Measurements from ENCODE around the gene LMTK2.

Gene LMTK2

DNA sequence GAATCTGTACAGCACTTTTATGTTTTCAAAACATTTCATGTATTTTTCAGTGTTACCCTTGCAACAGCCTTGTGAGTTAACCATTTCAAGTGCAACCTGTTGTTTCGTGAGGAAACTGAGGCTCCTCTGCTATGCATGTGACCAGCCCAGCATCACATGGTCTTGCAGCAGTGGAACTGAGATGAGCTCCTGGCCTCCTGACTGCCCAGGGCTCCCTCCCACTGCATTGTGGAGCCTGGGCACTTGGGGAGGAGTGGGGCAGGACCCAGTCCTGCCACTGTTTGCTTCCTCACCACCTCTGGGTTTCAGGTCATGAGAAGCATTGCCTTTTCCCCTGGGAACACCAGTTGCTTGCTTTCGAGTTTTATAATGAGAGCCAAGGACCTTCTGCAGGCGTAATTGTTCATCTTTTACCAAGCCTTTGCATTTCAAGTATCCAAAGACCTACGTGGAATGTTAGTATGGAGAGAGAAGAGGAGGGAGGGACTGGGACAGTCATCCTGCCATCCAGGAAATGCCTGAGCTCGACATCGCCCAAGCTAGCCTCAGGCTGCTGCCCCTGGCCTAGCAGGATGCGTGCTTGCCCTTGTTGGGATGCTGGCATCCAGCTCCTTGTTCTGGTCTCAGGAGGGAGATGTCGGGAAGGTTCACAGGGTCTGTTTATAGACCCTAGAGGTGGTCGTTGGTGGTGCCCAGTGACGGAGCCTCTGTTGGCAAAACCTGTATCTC lies 72.3 kb downstream of the LMTK2 start:
- DNase-seq, result no peak

DNA sequence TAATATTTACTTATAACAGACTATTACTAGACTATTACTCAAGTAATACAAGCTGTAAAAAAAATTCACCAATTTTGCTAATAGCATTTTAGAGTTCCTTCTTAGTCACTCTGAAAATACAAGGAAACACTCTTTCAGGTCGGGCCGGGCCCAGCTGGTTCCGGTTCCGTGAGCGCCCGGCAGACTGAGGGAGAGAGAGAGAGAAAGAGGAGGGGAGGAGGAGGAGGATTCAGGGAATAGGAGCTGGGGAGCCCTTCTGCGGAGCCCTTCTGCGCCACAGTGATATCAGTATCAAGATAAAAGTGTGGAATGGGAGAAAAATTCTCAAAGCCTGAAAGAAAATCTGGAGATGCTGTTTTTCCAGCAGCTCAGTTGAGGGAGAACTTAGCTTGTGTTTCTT lies 74.1 kb downstream of the LMTK2 start:
- DNase-seq, result no peak

DNA sequence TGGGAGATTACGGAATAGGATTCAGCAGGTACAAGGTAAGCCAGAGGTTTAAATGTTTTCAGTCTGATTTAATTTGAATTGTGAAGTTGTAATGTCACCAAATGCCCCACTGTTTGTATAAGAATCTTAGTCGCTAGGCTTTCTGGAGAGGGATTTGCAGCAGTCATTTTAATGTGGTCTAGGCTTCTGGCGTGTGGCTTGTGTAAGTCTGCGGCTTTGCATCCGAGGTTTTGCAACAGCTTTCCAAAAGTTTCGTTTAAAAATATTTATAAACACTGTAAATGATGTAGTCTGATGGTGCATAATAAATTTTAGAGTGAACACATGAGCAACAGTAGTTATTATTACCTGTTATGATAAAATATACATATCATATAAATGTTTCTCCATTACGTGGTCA lies 78.4 kb downstream of the LMTK2 start:
- no peak for DNase-seq

DNA sequence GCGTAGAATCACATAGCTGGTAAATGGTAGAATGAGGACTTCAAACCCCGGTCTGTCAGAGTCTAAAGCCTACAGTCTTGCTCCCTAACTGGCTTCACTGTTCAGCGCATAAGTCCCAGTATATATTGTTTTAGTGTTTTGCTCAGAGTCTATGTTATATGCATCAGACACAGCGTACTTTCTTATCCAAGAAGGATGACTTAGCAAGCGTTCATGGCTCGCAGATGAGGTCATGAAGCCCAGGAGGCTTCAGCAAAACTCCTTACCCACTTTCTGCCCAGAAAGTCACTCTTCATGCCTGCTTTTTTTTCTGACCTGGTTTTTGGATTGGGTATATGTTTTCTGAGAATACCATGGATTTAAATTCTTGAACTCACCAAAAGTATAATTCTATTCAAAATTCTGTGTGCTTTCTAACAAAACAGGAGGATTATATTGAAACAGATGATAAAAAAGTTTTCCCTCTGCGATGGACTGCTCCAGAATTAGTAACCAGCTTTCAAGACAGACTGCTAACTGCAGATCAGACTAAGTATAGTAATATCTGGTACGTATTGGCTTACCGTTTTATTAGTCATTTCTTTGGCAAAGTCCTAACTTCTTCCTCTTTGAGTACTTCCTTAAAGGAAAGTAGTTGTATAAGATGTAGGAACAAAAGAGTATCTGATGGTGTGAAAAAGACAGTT lies 79.9 kb downstream of the LMTK2 start:
- DNase-seq, result no peak

DNA sequence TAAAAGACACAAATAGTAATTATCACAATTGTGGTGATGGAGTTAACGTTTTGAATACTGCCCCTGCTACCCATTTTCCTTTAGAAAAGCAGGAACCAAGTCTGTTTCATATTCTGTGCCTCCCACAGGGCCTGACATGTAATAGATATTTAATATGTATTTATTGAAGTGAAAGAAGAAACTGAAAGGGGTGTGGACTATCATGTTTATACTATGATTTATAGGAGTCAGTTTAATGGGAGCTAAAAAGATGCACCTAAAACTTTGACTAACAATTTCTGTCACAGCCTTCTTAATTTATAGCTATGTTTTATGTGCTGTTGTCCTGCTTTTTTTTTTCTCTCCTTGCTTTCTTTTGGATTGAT lies 80.5 kb downstream of the LMTK2 start:
- DNase-seq, result no peak

DNA sequence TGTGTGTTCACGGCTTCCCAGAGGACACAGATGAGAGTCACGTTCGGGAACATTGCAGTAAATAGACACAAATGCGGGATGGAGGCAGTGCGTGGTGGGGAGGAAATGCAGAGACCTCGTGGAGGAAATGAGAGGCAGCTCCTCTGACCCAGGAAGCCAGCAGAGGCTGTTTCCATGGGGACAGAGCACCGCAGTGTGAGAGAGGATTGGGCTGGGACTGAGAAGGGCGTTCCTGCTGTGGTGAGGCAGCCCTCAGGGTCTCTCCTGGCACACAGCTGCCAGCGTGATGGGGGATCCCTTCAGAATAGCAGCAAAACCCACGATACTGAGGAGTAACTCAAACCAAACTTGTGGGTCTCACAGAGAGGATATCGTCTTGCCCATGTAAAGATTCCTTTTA lies 82.9 kb downstream of the LMTK2 start:
- no peak for DNase-seq

DNA sequence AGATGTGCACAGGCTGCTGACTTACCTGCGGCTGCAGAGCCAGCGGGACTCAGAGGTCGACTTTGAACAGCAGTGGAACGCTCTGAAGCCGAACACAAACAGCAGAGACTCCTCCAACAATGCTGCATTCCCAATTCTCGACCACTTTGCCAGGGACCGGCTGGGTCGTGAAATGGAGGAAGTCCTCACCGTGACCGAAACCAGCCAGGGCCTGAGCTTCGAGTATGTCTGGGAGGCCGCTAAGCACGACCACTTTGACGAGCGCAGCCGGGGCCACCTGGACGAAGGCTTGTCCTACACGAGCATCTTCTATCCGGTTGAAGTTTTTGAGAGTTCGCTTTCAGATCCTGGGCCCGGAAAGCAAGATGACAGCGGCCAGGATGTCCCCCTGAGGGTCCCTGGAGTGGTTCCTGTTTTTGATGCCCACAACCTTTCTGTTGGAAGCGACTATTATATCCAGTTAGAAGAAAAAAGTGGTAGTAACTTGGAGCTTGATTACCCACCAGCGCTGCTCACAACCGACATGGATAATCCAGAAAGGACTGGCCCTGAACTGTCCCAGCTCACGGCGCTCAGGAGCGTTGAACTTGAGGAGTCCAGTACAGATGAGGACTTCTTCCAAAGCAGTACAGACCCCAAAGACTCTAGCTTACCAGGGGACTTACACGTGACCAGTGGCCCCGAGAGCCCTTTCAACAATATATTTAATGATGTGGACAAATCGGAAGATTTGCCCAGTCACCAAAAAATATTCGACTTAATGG lies 85.2 kb downstream of the LMTK2 start:
- DNase-seq, result no peak

DNA sequence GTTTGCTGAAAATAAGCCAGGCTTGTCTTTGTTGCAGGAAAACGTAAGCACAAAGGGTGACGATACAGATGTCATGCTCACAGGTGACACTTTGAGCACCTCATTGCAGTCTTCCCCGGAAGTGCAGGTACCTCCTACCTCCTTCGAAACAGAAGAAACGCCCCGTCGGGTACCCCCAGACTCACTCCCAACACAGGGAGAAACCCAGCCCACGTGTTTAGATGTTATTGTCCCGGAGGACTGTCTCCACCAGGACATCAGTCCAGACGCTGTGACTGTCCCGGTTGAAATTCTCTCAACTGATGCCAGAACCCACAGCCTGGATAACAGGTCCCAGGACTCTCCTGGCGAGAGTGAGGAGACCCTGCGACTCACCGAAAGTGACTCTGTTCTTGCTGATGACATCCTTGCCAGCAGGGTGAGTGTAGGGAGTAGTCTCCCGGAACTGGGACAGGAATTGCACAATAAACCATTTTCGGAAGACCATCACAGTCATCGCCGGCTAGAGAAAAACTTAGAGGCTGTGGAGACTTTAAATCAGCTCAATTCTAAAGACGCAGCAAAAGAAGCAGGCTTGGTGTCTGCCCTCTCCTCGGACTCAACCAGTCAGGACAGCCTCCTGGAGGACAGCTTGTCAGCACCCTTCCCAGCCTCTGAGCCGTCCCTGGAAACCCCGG lies 86.3 kb downstream of the LMTK2 start:
- no peak for DNase-seq

DNA sequence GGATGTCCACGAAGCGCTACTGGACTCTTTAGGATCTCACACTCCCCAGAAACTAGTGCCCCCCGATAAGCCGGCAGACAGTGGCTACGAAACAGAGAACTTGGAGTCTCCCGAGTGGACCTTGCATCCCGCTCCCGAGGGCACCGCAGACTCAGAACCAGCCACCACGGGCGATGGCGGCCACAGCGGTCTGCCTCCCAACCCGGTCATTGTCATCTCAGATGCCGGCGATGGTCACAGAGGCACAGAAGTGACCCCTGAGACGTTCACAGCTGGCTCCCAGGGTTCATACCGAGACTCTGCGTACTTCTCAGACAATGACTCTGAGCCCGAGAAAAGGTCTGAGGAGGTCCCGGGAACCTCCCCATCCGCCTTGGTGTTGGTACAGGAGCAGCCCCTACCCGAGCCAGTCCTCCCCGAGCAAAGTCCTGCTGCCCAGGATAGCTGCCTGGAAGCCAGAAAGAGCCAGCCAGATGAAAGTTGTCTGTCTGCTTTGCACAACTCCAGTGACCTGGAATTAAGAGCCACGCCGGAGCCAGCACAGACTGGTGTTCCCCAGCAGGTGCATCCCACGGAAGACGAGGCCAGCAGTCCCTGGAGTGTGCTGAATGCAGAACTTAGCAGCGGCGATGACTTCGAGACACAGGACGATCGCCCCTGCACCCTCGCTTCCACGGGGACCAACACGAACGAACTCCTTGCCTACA lies 87.0 kb downstream of the LMTK2 start:
- DNase-seq, result no peak

DNA sequence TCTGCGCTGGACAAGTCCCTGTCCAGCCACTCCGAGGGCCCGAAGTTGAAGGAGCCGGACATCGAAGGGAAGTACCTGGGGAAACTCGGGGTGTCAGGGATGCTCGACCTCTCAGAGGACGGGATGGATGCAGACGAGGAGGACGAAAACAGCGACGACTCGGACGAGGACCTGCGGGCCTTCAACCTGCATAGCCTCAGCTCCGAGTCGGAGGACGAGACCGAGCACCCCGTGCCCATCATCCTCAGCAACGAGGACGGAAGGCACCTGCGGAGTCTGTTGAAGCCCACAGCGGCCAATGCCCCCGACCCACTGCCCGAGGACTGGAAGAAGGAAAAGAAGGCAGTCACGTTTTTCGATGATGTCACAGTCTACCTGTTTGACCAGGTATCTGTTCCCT lies 87.5 kb downstream of the LMTK2 start:
- no peak for DNase-seq

DNA sequence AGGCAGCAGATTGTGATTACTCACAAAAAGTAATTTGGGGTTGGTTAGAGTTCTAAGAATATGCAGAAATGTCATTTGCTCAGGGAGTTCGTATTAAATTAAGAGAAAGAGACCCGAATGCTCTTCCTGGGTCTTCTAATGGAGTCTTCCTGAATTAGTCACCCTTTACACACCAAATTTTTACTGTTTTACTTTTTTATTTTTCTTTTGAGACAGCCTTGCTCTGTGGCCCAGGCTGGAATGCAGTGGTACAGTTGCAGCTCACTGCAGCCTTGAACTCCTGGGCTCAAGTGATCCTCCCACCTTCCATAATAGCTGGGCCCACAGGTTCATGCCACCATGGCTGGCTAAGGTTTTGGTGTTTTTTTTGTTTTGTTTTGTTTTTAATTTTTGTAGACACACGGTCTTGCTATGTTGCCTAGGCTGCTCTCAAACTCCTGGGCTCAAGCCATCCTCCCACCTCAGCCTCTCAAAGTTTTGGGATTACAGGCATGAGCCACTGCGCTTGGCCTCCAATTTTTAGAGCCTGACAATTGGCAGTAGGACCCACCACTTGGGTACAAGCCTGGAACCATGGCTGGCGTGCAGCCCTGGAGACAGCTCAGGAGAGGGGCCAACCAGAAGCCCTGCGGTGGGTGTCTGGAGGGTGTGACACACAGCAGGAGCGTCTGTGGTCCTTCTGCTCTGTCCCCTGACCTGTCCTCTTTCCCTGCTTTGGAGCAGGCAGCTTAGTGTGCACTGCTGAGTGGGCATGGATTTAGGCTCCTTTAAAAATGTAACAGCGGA lies 88.2 kb downstream of the LMTK2 start:
- DNase-seq, result no peak

DNA sequence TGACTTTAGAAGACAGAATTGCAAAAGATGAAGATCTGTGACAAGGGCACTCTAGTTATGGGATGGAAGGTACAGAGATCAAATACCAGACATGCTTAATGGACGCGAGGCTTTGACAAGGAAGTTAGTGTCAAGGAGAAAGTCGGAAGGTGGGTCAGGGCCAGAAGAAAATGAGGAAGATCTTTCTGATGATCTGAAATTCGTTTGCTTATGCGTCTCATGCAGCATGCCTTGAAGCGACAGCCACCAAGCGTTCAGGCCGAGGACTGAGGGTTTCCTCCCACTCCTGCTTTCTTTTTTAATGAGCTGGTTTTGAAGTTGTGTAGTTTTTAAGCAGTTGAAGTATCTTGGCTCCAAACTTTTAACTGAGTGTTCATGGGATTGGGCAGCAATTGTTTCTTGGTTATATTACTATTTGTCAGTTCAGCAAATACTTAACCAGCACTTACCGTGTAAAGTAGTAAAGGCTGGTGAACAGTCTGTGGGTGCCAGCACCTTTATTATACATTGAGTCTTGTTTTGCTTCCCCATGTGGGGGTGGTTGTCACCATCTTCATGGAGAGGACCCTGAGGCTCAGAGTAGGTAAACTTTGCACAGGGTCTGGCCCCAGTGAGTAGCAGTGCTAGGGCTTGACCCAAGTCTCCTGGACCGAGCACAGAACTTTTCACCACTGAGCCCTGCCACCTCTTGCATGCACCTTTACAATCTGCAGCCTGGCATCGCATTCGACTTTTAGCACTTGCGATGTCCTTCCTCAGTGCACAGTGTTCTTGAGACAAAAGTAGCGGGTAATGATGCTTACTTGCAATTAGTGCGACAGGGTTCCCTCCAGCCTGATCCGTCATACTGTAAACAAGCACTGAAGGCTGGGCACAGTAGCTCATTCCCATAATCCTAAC lies 90.3 kb downstream of the LMTK2 start:
- no peak for DNase-seq

DNA sequence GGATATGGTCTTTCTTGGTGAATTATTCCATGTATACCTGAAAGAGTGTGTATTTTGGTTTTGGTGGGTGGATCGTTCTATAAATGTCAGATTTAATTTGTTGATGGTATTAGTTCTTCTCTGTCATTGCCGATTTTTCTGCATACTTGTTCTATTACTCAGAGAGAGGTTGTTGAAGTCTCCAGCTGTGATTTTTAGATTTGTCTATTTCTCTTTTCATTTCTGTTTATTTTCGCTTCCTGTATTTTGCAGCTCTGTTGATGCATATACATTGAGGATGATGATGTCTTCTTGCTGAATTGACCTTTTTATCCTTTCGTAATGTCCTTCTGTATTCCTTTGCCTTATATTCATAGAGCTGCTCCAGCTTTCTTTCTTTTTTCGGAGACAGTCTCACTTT lies 92.5 kb downstream of the LMTK2 start:
- no peak for DNase-seq

DNA sequence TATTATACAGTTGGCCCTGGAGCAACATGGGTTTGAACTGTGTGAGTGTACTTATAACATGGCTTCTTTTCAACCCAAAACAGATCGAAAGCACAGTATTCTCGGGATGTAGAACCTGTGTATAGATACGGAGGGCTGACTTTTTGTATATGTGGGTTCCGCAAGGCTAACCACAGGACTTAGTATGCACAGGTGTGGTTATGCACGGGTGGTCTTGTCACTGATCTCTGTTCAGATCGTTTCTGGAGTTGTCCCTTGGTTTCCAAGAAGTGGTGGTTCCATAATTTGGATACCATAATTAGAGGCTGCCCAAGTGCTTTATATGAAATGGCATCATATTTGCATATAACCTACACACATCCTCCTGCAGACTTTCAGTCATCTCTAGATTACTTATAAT lies 93.7 kb downstream of the LMTK2 start:
- DNase-seq, result no peak

DNA sequence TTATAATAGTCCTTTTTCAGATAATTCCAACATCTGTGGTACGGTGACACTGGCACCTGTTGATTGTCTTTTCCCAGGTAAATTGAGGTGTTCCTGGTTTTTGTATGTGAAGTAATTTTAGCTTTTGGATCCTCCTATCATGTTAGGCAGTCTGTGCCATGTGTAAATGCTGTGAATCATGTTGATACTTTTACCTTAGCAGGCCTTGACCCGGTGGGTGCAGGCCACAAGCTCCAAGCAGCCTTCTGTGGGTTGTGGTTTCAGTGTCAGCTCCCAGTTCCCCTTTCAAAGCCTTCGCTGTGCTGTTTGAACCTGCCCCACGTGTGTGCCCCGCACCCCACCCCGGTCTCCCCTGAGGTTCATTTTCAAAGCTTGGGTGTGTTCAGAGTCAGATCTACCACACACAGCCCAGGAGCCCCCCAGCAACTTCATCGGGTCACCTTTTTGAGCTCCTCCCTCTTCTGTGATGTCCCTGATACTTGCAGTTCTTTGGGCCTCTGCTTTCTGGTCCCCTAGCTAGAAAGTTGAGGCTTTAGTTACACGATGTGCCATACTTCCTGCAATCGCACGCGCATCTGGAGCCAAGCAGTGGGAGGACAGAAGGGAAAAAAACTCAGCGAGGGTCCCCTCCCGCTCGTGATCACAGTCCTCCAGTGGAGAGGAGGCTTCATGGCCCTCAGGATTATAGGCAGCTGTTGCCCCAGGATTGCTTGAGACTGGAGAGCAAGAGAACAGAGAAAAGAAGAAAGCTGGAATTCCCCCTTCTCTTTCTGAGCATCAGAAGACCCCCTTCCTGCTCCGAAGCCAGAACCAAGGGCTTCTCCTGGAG lies 95.9 kb downstream of the LMTK2 start:
- no peak for DNase-seq

DNA sequence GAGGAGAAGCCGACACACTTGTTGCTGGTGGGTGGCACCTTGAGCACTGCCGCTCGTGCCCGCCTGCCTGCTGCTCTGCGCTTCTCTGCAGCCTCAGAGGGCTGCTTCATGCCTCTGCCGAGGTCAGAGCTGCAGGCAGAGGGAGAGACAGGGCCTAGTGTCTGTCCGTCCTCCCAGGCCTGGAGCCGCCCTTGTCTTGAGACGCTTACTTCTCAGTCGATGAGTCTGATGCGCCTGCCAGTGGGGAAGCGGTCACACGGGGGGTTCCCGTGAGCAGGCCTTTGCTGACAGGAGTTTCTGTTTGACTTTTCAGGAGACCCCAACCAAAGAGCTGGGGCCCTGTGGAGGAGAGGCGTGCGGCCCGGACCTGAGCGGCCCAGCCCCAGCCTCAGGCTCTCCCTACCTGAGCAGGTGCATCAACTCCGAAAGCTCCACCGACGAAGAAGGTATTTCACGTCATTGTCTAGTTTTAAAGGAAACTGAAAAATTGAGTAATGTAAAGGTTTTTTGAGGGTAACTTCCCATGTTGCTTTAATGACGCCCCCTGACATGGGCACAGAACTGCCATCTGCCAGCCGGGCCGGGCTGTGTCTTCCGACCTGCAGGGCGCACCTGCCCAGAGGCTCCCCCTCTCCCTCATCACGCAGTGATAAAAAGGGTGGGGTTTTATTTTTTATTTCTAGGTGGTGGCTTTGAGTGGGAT lies 96.8 kb downstream of the LMTK2 start:
- DNase-seq, result no peak

DNA sequence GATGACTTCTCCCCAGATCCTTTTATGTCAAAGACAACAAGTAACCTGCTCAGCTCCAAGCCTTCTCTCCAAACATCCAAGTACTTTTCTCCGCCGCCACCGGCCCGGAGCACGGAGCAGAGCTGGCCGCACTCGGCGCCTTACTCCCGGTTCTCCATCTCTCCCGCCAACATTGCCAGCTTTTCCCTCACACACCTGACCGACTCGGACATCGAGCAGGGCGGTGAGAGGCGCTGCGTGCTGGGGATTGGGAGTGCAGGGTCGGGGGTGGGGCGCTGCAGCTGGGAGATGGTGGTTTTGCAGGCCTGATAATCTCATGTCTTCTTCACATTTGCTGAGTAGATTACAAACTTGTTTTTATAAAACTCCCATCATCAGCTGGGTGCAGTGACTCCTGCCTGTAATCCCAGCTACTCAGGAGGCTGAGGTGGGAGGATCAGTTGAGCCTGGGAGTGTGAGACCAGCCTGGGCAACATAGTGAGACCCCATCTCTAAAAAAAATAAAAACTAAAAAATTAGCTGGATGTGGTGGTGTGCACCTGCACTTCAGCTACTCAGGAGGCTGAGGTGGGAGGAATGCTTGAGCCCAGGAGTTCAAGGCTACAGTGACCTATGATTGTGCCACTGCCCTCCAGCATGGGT lies 97.4 kb downstream of the LMTK2 start:
- no peak for DNase-seq

DNA sequence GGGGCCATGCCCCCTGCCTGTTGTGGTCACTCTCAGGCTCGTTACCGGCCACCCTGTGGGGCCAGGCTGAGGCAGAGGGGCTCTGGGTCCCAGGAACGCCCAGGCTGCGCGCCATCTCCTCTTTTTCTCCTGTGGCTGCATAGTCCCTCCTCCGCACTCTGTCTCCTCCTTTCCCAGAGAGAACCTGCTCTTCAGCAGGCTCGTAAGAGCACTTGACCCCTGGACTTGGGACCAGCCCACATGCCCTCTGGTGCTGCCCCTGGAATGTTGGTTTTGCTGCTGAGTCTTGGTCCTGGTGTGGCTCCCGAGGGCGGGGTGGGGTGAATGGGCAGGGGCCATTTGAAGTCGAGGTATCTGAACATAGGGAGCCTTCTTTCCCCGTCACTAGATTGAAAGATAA lies 98.0 kb downstream of the LMTK2 start:
- DNase-seq, result no peak

Measured in GOT3 (cell line).